Suprapubic skin (tissue), 4 donors: ENCODE results near the gene RELA. TPM values are rescaled to one million over a fixed set of nuclear protein-coding genes. Genes with fewer than 3 reads are reported as not detected.

Experiments used
- DNase-seq, 2 donors: peaks; one replicate each; pipeline ENCODE4 v3.0.0-alpha.2; 2019; ENCODE audit warnings: low spot score in 2 of 2
- H3K27ac ChIP-seq: fragments of 200-600 bp; sonication (generic); one replicate; pipeline ENCODE4 v1.5.1; 2019
- H3K27me3 ChIP-seq: fragments of 200-600 bp; sonication (generic); one replicate; pipeline ENCODE4 v1.5.1; 2019
- H3K36me3 ChIP-seq: fragments of 200-600 bp; sonication (generic); one replicate; pipeline ENCODE4 v1.5.1; 2019
- H3K4me1 ChIP-seq: fragments of 200-600 bp; sonication (generic); one replicate; pipeline ENCODE4 v1.5.1; 2019
- H3K4me3 ChIP-seq: fragments of 200-600 bp; sonication (generic); one replicate; pipeline ENCODE4 v1.5.1; 2019; ENCODE audit warnings: mild to moderate bottlenecking
- H3K9me3 ChIP-seq: fragments of 200-600 bp; sonication (generic); one replicate; pipeline ENCODE4 v1.5.1; 2019
- EP300 ChIP-seq: sonication (generic); formaldehyde crosslinking; IDR thresholded peaks from one replicate; pipeline ENCODE4 v1.6.1; 2017; ENCODE audit warnings: antibody characterized with exemption
- POLR2A ChIP-seq, 2 donors: fragments of 450-650 bp; IDR thresholded peaks; one replicate each; pipeline ENCODE4 v1.6.1; 2017; ENCODE audit warnings: antibody characterized with exemption in 2 of 2, mild to moderate bottlenecking in 2 of 2, moderate library complexity in 2 of 2
- POLR2AphosphoS5 ChIP-seq, 3 donors: sonication (generic); formaldehyde crosslinking; IDR thresholded peaks; one replicate each; pipeline ENCODE4 v1.6.1; 2017; ENCODE audit warnings: antibody characterized with exemption in 3 of 3
- WGBS: methylation state at CpG from one replicate; pipeline ENCODE4 v1.1.5; 2018; 5-methylcytosine and 5-hydroxymethylcytosine counted together
- total RNA-seq, 4 donors: library from RNA; depleted of rRNA; stranded (reverse); fragments of >200 nt; gene quantifications; one replicate each; pipeline ENCODE4 v1.1.0, GENCODE V29; 2016
- TF ChIP-seq, protein P1 (sequence below), 2 donors: fragments of 200-600 bp in 1 of 2; fragments of 450-650 bp in 1 of 2; sonication (generic) in 1 of 2; IDR thresholded peaks; one replicate each; pipeline ENCODE4 v1.5.1; 2016 to 2019; ENCODE audit warnings: antibody characterized with exemption in 2 of 2, mild to moderate bottlenecking in 1 of 2, moderate library complexity in 1 of 2

The RELA gene
- total RNA-seq, 4 donors from 2014 or later = 71.7 to 111 (median 93.5) TPM

GRCh38 chr11:65646958-65647701 is 15.6 kb downstream of the RELA start:
- H3K9me3 ChIP-seq = no peaks in the 10 kb centered on the region
- TF ChIP-seq EP300 (no peak), POLR2A (IDR thresholded peaks at IDR 0.05) (no peak), POLR2AphosphoS5 (IDR thresholded peaks at IDR 0.05) (no peak)
- TF ChIP-seq, protein P1, sequence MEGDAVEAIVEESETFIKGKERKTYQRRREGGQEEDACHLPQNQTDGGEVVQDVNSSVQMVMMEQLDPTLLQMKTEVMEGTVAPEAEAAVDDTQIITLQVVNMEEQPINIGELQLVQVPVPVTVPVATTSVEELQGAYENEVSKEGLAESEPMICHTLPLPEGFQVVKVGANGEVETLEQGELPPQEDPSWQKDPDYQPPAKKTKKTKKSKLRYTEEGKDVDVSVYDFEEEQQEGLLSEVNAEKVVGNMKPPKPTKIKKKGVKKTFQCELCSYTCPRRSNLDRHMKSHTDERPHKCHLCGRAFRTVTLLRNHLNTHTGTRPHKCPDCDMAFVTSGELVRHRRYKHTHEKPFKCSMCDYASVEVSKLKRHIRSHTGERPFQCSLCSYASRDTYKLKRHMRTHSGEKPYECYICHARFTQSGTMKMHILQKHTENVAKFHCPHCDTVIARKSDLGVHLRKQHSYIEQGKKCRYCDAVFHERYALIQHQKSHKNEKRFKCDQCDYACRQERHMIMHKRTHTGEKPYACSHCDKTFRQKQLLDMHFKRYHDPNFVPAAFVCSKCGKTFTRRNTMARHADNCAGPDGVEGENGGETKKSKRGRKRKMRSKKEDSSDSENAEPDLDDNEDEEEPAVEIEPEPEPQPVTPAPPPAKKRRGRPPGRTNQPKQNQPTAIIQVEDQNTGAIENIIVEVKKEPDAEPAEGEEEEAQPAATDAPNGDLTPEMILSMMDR (IDR thresholded peaks at IDR 0.05) = no peak
- peak overlapping the region; percentile 60 for H3K27ac ChIP-seq
- DNase-seq = no peak
- peaks cover 45% of the 10 kb centered on the region for H3K4me1 ChIP-seq
- H3K4me3 ChIP-seq = peak overlapping the region; percentile 57
- H3K36me3 ChIP-seq = peaks cover 21% of the 10 kb centered on the region
- 36% methylated on average over 19 of the region's 87 CpGs for WGBS
- no peaks in the 10 kb centered on the region for H3K27me3 ChIP-seq

GRCh38 chr11:65646288-65646957 is 16.3 kb downstream of the RELA start:
- Histone ChIP-seq H3K27ac (no peak overlapping the region), H3K4me3 (peak overlapping the region; percentile 57), H3K9me3 (no peaks in the 10 kb centered on the region), H3K27me3 (no peaks in the 10 kb centered on the region), H3K36me3 (peaks cover 21% of the 10 kb centered on the region), H3K4me1 (peaks cover 38% of the 10 kb centered on the region)
- WGBS = 89% methylated on average over 36 of the region's 68 CpGs
- DNase-seq = no peak
- TF ChIP-seq POLR2A (IDR thresholded peaks at IDR 0.05) (no peak), POLR2AphosphoS5 (IDR thresholded peaks at IDR 0.05) (no peak), EP300 (no peak)
- TF ChIP-seq, protein P1 (IDR thresholded peaks at IDR 0.05) = no peak

DNA sequence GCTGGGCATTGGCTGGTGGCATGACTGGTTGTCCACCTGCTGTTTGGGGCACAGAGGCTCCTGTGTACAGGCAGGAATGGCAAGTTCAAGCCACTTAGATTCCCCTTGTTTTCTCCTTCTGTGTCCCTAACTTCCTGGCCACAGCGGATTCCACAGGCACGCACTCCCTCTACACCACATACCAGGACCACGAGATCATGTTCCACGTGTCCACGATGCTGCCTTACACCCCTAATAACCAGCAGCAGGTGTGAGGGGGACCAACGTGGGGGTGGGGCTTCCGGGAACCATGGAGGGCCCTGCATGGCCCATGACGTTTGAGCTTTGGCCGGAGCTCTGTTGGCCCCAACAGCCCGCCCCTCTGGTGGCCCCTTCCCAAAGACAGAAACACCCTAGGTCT is 17.0 kb downstream of the RELA start:
- Histone ChIP-seq H3K4me1 (peaks cover 35% of the 10 kb centered on the region), H3K4me3 (no peak overlapping the region), H3K9me3 (no peaks in the 10 kb centered on the region), H3K27me3 (no peaks in the 10 kb centered on the region), H3K27ac (no peak overlapping the region), H3K36me3 (peaks cover 24% of the 10 kb centered on the region)
- DNase-seq = no peak
- WGBS = 48% methylated on average over 4 of the region's 10 CpGs
- no peak for TF ChIP-seq EP300
- TF ChIP-seq, protein P1 (IDR thresholded peaks at IDR 0.05) = no peak
- TF ChIP-seq POLR2A (IDR thresholded peaks at IDR 0.05) = no peak
- no peak for TF ChIP-seq POLR2AphosphoS5 (IDR thresholded peaks at IDR 0.05)

DNA sequence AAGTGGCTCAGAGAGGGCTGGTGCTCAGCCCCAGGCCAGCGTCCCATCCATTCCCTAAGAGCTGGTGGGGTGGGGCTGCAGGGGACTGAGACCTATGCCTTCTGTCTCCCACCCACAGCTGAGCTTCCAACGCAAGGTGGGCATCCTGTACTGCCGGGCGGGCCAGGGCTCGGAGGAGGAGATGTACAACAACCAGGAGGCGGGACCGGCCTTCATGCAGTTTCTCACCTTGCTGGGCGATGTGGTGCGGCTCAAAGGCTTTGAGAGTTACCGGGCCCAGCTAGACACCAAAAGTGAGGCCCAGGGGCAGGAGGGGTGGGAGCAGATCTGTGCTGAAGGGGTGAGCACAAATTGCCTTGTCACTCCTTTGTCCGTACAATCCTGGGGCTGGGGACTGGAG is 17.9 kb downstream of the RELA start:
- no peak for DNase-seq
- Histone ChIP-seq H3K27me3 (no peaks in the 10 kb centered on the region), H3K27ac (no peak overlapping the region), H3K36me3 (peaks cover 16% of the 10 kb centered on the region), H3K9me3 (no peaks in the 10 kb centered on the region), H3K4me3 (no peak overlapping the region), H3K4me1 (peaks cover 35% of the 10 kb centered on the region)
- WGBS = 100% methylated on average over 6 of the region's 11 CpGs
- TF ChIP-seq POLR2A (IDR thresholded peaks at IDR 0.05) = no peak
- no peak for TF ChIP-seq EP300
- TF ChIP-seq, protein P1 (IDR thresholded peaks at IDR 0.05) = no peak
- no peak for TF ChIP-seq POLR2AphosphoS5 (IDR thresholded peaks at IDR 0.05)

- peaks cover 35% of the 10 kb centered on the region for H3K4me1 ChIP-seq
- TF ChIP-seq EP300 (no peak), POLR2A (IDR thresholded peaks at IDR 0.05) (no peak), POLR2AphosphoS5 (IDR thresholded peaks at IDR 0.05) (no peak)
- TF ChIP-seq, protein P1 (IDR thresholded peaks at IDR 0.05) = no peak
- H3K36me3 ChIP-seq = peaks cover 7% of the 10 kb centered on the region
- no peaks in the 10 kb centered on the region for H3K27me3 ChIP-seq
- no peak overlapping the region for H3K27ac ChIP-seq
- no peaks in the 10 kb centered on the region for H3K9me3 ChIP-seq
- 46% methylated on average over 6 of the region's 6 CpGs for WGBS
- H3K4me3 ChIP-seq = no peak overlapping the region
- no peak for DNase-seq
Observed at GRCh38 chr11:65643971-65644370, 18.7 kb downstream of the RELA start.
